Stimulated activated CD8-positive, alpha-beta memory T cell treated with anti-CD3 and anti-CD28 coated beads, Interleukin-12 subunit alpha, Interleukin-12 subunit beta, amount 100 ng/mL, for 24 hours (primary cell): Measurements from ENCODE around the gene PCK2.

Experiments used
- DNase-seq: peaks from one replicate; pipeline ENCODE4 v3.0.0-alpha.2; 2020; ENCODE audit errors: extremely low read depth

The PCK2 gene

DNA sequence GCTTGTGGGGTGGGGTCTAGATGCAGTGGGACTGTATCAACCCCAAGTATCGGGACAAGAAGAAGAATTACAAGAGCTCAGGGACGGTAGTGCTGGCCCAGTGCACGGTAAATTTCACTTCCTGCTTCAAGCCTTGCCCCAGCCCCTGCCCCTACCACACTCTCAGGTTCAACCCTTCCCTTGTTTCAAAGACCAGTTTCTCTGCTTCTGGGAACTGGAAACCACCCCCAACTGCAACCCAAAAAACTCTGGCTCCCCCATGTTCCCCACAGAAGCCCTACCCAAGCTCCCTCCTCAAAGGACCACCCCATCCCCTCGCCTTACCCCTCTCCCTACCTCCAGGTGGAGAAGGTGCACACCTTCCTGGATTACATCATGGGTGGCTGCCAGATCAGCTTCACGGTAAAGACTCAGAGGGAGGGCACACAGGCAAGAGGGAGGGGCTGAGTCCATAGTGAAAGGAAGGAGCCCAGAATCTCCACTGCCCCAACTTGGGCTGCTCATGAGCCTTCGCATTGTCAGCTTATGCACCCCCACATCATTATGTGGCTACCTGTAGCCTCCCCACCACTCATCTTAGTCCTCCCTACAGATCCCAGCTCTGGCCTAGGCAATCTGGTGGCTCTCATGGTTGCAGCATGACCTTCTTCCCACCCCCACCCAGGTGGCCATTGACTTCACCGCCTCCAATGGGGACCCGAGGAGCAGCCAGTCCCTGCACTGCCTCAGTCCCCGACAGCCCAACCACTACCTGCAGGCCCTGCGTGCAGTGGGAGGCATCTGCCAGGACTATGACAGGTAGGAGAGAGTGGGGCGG is 18.4 kb upstream of the PCK2 start:
- DNase-seq, result no peak

DNA sequence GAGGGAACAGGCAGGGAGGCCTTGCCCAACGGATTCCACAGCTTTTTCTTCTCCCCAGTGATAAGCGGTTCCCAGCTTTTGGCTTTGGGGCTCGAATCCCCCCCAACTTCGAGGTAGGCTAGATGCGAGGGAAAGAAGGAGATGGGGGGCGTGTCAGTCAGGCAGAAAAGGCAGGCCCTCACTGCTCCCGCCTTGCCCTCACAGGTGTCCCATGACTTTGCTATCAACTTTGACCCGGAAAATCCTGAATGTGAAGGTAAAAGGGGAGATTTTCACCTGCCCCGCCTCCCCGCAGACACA is 17.9 kb upstream of the PCK2 start:
- DNase-seq, result no peak

DNA sequence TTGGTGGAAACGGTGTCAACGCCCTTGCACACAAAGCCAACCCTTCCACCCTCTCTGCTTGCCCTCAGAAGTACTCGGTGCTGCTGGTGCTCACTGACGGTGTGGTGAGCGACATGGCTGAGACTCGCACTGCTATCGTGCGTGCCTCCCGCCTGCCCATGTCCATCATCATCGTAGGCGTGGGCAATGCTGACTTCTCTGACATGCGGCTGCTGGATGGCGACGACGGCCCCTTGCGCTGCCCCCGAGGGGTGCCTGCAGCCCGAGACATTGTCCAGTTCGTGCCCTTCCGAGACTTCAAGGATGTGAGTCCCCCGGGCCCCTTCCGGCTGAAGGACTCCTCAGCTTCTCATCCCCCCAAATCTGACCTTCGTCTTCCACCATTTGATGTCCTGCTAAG is 17.0 kb upstream of the PCK2 start:
- DNase-seq, result no peak

DNA sequence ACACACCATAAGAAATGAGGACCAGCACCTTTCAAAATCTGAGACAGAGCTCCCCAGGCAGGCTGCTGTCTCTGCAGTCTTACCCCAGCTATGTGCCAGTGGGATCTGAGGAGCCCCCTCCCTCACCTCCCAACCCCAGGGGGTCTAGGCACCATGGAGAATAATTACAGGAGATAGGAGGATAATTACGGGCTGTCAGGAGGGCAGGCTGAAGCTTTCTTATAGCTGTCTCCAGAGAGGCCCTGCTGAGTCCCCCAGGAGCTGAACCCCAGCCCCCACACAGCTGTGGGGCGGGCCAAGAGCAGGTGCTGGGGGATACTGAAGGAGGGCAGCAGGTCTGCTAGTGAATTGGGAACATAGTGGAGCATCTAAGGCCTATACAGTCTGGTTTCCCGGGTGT is 16.0 kb upstream of the PCK2 start:
- no peak for DNase-seq

DNA sequence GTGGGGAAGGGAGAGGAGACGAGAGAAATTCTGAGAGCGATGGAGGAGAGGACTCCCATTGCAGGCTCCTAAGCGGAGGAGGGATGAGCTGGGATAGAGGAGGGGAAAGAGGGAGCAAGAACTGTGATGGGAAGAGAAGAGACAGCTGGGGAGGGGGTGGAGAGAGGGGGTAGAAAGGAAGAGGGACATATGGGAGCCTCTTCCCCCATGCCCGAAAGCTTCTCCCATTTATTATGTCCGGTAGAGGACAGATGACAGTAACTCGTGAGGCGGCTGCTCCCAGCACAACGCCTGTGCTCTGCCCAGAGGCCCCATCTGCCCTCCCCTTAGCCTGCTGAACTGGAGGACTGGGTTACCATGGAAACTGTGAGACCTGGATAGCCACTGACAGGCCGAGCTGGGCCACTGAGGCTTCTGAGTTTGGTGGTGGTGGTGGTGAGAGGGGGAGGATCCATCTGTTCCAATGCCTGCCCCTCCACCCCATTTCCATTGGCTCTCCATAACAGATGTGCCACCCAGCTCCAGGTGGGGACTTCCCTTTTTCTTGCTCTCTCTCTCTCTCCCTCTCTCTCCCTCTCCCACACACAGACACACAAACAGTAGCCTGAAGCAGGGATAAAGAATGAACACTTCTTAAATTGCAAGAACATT is 14.5 kb upstream of the PCK2 start:
- DNase-seq, result no peak

DNA sequence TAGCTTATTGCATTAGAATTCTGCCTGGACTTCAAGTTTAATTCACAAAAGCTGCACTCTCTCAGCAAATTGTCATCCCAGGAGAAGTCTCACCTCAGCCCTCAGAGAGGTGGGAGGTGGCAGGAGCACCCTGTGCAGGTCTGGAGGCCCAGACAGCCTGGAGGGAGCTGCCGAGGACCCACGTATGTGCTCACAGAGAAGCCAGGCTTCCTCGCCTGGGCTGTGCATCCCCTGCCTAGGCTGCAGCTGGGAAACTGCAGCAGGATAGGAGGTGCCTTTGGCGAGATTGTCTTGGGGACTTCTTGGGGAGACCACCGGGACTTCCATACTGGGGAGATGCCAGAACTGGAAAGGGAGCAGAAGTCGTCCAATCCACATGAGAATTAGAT is 14.0 kb upstream of the PCK2 start:
- no peak for DNase-seq

DNA sequence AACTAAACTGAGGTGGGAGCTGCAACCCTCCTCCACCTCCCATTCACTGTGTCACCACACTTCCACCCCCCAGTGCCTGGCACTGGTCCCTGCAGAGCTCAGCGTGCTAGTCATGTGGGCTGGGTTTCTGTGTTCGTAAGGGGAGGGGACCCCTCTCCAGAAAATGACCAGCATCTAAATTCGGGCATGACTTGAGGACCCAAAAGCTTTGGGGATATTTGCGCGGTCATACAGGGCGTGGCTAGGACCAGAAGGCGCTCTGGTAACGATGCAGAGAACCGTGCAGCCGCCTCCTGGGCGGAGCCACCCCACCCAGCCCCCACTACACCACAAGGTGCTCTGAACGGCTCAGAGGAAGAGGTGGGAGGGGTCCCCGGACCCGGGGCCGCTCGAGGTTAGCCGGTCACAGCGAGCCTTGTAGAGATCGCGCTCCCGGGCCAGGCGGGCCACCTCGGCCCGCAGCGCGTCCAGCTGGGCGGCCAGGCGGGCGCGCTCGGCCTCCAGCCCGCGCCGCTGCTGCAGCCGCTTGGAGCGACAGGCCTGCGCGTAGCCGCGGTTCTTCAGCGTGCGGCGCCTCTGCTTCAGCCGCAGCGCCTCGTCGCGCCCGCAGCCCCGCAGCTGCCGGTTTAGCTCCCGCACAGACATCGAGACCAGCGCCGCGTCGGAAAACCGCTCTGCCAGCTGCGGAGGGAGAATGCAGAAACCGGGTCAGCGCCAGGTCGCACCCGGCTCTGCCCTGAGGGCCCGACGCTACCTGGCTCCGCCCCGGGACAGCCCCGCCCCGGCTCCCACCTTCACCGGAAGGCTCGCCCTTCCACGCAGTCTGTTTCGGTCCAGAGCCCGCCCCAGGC is 13.0 kb upstream of the PCK2 start:
- peak; percentile 23 for DNase-seq

DNA sequence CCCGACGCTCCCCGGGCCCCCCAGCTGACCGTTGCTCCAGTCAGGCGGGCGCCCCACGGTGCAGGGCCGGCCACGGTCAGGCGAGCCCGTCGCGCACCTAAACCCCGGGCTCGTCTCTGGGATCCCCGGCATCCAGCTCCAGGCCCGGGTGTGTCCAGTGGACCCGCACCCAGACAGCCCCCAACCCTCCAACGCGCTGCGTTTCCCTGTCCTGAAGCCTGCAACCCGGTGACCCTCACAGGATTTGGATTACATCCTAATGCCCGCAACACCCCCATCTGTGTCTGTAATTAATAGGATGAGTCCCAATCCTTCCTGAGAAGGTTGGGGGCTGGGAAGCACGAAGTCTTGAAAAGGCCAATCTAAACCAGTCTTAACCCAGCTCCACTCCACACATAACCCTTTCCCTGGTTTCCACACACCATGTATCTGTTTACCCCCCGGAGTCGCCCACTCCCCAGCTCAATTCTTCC is 12.3 kb upstream of the PCK2 start:
- no peak for DNase-seq

DNA sequence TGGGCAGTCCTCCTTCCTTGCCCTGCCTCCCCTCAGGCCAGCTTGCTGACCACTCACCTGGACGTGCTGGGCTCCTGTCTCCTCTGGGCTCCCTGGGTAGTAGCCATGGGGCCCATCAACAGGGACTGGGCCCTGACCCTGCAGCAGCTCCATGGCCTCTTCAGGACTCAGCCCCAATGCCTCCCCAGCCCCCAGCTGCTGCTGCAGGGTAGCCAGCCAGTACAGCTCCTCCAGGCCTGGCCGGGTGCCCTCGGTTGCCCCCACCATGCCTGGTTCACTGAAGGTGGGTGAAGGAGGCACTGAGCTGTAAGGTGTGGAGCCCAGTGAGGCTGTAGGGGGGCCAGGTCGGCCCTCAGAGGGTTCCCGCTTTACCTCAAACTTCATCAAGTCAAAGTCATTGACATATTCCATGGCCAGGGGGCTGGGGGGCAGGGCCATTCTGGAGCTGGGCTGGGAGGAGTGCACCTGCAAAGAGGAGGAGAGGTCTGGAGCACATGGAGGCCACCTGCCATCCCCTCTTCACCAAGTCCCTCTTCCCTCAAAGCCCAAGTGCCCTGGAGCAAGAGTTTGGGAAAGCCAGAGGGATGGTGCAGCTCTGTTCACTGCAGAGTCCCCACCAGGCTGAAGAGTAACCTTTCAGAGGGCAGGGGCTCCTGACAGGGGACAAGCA is 11.6 kb upstream of the PCK2 start:
- no peak for DNase-seq

DNA sequence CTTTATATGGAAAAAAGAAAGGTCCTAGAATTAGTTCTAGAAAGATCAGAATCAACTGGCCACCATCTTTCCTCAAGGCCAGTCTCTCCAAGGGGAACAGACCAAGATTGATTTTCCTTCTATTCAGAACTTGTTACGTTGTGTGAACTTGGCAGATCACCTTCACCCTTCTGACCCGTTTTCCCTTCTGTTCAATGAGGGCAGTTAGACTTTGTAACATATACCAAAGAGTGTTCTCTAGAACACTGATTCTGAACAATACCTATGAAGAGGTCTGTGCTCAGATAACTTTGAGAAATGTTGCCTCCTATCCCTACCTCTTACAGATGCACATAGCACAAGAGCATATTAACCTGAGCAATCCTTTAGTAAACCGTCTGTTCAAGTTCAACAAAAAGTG is 10.6 kb upstream of the PCK2 start:
- no peak for DNase-seq

DNA sequence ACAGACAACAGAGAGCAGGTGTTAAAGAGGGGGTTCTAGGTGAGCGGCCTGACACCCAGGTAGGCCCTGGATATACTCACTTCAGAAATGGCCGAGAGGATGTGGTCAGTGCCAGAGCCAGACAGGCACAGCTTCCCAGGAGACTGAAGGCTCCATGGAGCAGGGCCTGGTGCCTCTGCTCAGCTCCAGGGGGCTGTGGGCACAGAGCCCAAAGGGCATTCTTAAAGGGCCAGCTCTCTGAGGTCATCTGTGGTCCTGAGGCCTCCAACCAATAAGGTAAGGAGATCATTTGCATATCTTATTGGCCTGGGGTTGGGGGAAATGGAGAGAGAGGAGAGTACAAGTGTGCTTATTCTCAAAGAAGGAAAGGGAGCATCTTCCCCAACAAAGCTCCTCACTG is 9.7 kb upstream of the PCK2 start:
- DNase-seq, result no peak

DNA sequence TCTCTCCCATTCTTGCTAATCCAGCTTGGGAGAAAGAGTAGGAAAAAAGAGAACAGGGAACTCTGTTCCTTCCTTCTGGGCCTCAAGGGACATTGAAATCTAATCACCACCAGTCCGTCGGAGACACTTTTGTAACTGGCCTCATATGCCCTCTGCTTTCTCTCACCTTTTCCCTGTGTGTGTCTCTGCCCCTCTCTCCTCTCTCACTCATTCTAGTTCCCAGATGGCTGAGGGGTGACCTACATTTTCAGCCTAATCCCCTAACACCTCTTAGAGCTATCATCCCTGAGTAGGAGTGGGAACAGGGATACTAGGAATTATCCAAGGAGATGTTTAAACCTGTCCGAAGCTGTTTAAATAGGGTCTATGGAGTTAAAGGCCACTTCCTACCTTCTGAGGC is 8.9 kb upstream of the PCK2 start:
- DNase-seq, result no peak

DNA sequence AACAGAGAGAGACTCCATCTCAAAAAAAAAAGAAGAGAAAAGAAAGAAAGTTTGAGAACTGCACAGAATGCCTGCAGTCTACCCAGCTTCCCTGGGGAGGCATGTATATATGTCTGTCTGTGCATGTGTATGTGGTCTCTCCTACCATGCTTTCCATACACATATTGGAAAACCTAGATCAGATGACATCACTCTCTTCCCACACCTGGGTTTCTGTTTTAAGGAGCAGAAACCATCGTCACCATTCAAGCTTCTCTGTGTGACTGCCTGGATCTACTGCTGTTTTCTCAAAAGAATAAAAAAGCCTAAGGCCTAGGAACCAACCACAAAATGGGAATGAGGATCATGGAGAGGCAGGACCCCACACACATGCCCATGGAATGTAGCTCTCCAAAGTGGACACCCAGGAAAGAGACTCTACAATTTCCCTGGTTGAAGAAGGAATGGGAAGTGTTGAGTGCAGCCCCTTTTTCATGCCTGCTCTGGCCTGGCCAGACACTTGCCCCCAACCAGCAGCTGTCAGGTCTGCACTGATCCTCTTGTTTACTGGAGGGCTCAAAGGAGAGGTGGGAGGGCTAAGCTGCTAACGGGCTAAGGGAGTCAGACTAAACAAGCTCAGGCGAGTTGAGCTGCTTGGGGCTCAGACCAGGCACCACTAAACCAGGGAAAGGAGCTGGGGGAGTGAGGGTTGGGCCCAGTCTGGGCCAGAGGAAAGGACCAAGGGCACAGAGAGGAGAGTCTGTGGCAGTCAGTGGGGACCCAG is 7.7 kb upstream of the PCK2 start:
- DNase-seq, result no peak

DNA sequence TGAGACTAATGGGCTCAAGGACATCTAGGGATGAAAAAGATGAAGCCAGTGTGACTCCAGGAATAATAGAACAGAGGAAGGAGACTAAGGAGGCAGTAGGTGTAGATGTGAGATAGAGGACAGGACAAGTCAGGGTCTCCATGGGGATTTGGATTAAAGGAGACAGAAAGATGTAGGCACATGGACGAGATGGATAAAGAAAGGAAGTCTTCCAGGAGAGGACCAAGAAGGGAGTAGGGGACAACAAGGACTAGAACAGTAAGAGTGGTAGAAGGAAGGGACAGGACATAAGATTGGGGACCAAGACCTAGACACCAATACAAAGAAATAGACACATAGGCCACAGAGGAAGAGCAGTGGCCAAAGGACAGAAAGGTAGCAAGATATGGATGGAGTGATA is 7.1 kb upstream of the PCK2 start:
- no peak for DNase-seq

DNA sequence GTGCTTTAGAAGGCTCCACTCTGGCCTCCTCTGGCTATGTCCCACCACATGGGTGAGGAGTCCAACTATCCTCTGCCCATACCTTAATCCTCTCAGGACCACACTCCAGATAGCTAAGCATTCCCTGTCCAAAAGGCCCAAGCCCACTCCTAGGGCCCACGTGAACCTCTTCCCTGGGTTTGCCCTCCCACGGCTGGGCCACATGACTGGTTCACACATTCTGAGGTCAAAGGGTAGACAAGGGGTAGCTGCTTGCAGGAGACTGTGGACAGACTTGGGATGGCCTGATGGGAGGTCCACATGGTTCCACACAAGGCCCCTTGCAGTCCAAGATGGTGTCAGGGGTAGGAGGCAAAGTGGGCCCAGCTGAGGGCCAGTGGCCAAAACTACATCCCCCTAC is 6.0 kb upstream of the PCK2 start:
- no peak for DNase-seq

DNA sequence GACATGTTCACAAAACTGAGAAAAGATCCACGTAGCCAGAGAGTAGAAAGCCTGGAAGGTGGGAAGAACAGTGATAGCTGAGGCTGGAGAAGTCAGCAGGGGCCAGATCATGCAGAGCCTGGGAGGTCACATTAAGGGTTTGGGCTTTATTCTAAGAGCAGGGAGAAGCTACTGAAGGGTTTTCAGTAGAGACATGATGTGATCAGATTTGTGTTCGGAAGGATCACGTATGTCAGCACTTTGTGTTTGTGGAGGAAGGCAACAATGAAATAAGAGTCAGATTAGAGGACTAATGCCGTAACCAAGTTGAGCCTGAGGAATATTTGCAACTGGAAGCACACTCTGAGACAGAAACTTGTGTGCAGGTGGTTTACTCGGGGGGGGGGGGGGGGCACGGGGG is 4.2 kb upstream of the PCK2 start:
- DNase-seq, result no peak

DNA sequence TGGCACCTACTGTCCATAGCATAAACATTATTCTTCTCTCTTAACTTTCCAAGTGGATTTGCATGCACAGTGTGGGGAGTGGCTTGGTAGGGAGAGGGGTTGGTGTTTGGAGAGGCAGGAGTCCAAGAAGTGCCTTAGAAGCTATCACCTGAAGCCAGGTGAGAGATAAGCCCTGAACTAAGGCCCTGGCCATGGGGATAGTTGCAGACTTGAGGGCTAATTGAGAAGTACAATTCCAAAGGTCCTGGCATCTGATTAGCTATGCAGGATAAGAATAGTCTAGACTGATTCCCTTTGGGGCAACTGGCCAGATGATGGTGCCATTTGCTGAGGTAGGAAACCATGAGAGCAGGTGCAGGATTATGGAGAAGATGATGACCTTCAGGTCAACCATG is 2.0 kb upstream of the PCK2 start:
- no peak for DNase-seq

DNA sequence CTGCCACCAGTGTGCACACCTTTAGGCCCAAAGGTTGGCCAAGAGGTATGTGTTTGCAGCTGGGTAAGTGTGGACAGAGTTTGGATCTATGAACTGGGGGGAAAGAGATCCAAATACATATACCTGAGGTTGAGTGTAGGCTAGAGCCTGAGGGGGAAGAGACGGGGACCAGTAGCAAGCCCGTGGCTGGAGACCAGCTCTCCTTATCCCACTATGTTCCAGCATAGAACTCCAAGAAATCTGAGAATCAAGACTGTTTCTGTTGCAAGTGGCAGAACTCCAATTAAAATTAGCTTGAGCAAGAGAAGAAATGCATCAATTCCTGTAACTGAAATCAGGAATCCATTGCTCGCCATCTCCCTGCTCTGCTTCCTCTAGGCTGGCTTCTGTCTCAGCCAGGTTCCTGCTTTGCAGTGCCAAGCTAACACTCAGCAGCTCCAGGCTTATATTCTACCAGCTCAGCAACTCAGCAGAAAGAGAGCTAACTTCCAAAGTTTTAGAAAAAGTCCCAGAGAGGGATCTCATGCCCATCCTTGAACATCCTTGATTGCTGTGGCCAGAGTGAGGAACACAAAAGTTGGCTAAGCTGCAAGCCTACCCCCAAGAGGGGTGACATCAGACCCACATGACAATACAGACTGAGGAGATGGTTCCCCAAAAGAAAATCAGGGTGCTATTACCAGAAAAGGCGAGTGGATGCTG is 1.5 kb upstream of the PCK2 start:
- DNase-seq, result no peak

DNA sequence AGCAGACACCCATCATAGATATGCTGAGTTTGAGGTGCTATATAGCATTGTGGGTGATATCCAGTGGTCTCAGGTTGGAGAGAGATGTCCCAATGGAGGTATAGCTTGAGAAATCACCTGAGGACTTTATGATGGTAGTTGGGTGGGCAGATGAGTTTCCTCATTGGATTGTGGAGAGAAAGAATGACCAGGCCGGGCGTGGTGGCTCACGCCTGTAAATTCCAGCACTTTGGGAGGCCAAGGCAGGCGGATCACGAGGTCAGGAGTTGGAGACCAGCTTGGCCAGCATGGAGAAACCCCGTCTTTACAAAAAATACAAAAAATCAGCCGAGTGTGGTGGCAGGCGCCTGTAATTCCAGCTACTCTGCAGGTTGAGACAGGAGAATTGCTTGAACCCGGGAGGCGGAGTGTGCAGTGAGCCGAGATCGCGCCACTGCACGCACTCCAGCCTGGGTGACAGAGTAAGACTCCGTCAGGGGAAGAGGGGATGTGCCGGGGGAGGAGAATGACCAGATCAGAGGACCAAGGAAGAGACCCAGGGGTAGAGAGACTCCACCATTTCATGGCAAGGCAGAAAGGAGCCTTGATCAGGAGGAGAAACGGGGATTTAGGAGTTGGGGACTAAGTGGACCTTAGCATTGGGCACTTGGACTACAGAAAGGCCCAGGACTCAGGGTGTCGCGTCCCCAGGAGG is 757 bp upstream of the PCK2 start:
- no peak for DNase-seq

DNA sequence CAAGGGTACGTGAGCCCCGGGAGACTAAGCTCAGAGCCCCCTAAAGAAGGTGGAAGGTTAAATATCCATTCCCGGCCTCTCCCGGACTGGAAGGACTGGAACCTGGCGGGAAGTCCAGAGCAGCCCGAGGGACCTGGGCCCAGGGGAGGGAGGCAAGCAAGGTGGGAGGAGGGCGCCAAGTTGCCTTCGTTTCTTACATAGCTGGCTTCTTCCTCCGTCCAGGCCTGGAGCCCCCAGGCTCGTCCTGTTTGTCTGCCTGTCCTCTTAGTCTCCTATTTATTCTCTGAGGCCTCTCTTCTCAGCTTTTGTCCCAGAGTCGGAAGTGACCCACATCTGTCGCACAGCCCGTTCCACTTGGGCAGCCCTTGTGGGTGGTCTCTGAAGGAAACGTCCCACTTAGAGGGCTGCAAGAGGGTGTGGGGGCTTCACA is 745 bp downstream of the PCK2 start:
- DNase-seq, result no peak
